DOHH2 (cell line): ENCODE results near the gene IFITM1.

Experiments
- EZH2phosphoT487 ChIP-seq: fragments of 200-600 bp; sonication (generic); IDR thresholded peaks from 2 replicates; pipeline ENCODE4 v1.6.1; 2017; ENCODE audit warnings: borderline replicate concordance, mild to moderate bottlenecking, antibody characterized with exemption, low read length, moderate library complexity, mixed read lengths
- TF ChIP-seq, protein P1 (sequence below): fragments of 200-600 bp; sonication (generic); IDR thresholded peaks from one replicate; pipeline ENCODE4 v1.5.1; 2014; ENCODE audit warnings: antibody characterized with exemption, mild to moderate bottlenecking, low read depth, low read length; ENCODE audit not compliant: poor library complexity, severe bottlenecking

DNA sequence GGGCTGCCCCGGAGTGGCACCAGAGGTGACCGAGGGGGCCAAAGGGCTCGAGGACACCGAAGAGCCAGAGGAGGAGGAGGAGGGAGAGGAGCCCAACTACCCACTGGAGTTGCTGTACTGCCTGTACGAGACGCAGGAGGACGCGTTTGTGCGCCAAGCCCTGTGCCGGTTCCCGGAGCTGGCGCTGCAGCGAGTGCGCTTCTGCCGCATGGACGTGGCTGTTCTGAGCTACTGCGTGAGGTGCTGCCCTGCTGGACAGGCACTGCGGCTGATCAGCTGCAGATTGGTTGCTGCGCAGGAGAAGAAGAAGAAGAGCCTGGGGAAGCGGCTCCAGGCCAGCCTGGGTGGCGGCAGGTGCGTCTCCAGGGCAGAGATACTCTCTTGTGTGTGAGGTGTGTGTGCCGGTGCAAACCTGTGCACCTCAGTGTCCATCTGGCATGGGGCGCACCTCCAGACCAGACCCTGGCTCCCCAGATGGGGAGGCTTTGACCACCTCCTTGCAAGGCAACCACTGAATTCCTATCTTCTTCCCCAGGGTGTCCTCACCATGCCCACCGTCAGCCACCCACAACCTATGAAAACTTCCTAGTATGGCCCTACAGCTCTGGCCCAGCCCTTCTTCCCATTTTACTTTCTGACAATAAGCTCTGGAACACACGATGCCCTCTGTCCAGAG lies 32.2 kb upstream of the IFITM1 start:
- TF ChIP-seq, protein P1, sequence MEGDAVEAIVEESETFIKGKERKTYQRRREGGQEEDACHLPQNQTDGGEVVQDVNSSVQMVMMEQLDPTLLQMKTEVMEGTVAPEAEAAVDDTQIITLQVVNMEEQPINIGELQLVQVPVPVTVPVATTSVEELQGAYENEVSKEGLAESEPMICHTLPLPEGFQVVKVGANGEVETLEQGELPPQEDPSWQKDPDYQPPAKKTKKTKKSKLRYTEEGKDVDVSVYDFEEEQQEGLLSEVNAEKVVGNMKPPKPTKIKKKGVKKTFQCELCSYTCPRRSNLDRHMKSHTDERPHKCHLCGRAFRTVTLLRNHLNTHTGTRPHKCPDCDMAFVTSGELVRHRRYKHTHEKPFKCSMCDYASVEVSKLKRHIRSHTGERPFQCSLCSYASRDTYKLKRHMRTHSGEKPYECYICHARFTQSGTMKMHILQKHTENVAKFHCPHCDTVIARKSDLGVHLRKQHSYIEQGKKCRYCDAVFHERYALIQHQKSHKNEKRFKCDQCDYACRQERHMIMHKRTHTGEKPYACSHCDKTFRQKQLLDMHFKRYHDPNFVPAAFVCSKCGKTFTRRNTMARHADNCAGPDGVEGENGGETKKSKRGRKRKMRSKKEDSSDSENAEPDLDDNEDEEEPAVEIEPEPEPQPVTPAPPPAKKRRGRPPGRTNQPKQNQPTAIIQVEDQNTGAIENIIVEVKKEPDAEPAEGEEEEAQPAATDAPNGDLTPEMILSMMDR = no peak
- TF ChIP-seq EZH2phosphoT487 = no peak
